LNCAP (cell line): ENCODE data around the gene TPX2.

Experiments used
- TF ChIP-seq, protein P1 (sequence below): fragments of 450-650 bp; IDR thresholded peaks from 2 replicates; pipeline ENCODE4 v1.5.1; 2017; ENCODE audit warnings: mild to moderate bottlenecking

Gene TPX2

DNA sequence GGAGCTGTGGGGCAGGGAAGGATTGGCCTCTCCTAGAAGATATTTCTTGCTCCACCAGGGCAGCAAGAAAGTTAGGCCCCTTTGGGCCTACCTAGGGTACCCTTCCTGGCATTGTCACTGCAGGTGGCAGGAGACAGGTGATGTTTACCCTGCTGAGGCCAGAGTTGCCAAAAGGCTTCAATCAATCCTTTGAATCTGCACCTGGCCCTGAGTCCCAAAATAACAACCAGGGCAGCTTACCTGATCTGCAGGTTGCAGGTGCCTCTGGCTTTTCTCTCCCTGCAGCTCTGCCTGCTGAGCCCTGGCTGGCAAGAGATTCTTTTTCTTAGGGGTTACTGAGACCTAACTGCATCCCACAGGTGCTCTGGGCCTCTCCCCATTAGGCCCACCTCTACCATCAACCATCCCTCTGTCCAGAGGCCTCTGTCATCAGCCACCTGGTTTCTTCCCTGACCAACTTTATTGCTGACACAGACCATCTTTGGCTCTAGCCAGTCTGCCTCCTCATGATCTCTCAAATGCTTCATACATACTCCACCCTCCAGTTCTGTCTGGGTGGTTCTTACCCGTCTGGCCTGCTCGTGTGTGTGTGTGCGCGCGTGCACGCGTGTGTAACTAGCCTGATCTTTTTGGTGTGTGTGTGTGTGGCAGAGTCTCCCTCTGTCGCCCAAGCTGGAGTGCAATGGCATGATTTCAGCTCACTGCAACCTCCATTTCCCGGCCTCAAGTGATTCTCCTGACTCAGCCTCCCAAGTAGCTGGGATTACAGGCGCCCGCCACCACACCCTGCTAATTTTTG, 30.2 kb upstream of the TPX2 start:
- TF ChIP-seq, protein P1, sequence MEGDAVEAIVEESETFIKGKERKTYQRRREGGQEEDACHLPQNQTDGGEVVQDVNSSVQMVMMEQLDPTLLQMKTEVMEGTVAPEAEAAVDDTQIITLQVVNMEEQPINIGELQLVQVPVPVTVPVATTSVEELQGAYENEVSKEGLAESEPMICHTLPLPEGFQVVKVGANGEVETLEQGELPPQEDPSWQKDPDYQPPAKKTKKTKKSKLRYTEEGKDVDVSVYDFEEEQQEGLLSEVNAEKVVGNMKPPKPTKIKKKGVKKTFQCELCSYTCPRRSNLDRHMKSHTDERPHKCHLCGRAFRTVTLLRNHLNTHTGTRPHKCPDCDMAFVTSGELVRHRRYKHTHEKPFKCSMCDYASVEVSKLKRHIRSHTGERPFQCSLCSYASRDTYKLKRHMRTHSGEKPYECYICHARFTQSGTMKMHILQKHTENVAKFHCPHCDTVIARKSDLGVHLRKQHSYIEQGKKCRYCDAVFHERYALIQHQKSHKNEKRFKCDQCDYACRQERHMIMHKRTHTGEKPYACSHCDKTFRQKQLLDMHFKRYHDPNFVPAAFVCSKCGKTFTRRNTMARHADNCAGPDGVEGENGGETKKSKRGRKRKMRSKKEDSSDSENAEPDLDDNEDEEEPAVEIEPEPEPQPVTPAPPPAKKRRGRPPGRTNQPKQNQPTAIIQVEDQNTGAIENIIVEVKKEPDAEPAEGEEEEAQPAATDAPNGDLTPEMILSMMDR: no peak

- TF ChIP-seq, protein P1: no peak
Observed at GRCh38 chr20:31709939-31710338, 29.2 kb upstream of the TPX2 start.

DNA sequence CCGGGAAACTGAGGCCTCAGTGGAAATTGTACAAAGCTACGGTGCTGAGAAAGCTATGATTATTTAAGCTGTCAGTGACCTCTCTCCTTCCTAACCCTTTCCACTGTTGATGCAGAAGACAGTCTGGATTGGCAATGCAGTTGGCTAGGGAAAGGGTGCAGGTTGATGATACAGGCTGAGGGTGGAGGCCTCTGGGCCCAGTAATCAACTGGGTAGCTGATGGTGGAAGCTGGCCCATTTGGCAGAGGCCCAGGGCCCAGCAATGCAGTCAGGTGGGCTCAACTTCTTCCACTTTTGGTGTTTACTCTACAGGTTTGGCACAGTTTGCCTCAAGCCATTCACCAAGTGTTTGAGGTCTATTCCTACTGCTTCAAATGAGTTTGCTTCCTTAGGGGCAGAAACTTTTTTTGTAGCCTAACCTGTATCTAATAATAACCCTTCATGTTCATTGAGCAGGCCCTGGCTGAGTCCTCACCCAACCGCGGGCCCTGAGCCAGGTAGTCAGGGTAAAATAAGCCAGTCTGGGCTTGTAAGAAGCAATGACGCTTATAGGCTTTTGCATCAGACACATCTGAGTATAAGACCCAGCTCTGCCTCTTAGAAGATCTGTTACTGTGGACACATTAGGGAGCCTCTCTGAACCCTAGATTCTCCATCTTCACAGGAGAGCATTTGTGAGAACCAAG, 28.5 kb upstream of the TPX2 start:
- TF ChIP-seq, protein P1: no peak

- TF ChIP-seq, protein P1: no peak
Observed at GRCh38 chr20:31711179-31712111, 27.6 kb upstream of the TPX2 start.

DNA sequence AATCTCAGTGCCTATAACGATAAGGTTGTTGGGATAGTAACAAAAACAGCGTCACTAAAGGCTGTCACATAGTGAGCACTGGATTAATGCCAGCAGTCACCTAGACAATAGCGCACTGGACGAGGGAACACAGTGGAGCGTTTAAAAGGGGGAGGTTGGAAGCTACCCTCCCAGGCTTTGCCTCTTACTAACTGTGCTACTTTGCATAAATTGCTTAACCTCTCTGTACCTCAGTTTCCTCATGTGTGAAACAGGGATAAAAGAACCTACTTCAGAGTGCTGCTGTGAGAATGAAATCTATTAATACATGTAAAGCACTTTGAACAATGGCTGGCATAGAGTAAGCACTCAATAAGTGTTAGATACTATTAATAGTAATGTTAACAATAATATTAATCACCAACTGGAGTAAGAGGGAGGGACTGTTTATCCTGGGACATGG, 27.0 kb upstream of the TPX2 start:
- TF ChIP-seq, protein P1: no peak

- TF ChIP-seq, protein P1: no peak
Observed at GRCh38 chr20:31712564-31713311, 26.4 kb upstream of the TPX2 start.
